H9 (cell line): ENCODE results near the gene SLC12A4. TPM values are rescaled to one million over a fixed set of nuclear protein-coding genes. Genes with fewer than 3 reads are reported as not detected.
"Not testable (repeated sequence)": the region's sequence is repeated elsewhere in the genome, so short reads cannot be mapped to it uniquely, and the experiment has no call there.

Experiments used
- DNase-seq: peaks from one replicate; pipeline ENCODE4 v3.0.0-alpha.2; 2017
- H2AFZ ChIP-seq: one replicate; pipeline ENCODE4 v1.6.1; 2013; ENCODE audit warnings: mild to moderate bottlenecking, low read length, control low read depth, moderate library complexity
- H2AK5ac ChIP-seq: 2 replicates; pipeline ENCODE4 v1.6.1; 2013; ENCODE audit warnings: low read length, control low read depth, mixed read lengths; ENCODE audit not compliant: insufficient read length
- H2BK120ac ChIP-seq: one replicate; pipeline ENCODE4 v1.6.1; 2013; ENCODE audit warnings: low read depth, mild to moderate bottlenecking, low read length, control low read depth, inconsistent platforms; ENCODE audit not compliant: poor library complexity, severe bottlenecking
- H2BK12ac ChIP-seq: 2 replicates; pipeline ENCODE4 v1.6.1; 2013; ENCODE audit warnings: low read length, control low read depth, mixed read lengths, low read depth; ENCODE audit not compliant: insufficient read length
- H2BK15ac ChIP-seq: 2 replicates; pipeline ENCODE4 v1.6.1; 2013; ENCODE audit warnings: low read depth, low read length, control low read depth
- H2BK20ac ChIP-seq: one replicate; pipeline ENCODE4 v1.6.1; 2013; ENCODE audit warnings: low read depth, mild to moderate bottlenecking, low read length, control low read depth, inconsistent platforms; ENCODE audit not compliant: poor library complexity, severe bottlenecking
- H2BK5ac ChIP-seq: 2 replicates; pipeline ENCODE4 v1.6.1; 2013; ENCODE audit warnings: low read length, control low read depth, mixed read lengths; ENCODE audit not compliant: insufficient read length
- H3K14ac ChIP-seq: 2 replicates; pipeline ENCODE4 v1.6.1; 2013; ENCODE audit warnings: low read length, control low read depth; ENCODE audit not compliant: insufficient read depth
- H3K18ac ChIP-seq: 2 replicates; pipeline ENCODE4 v1.6.1; 2013; ENCODE audit warnings: low read depth, mild to moderate bottlenecking, mixed read lengths, low read length, control low read depth; ENCODE audit not compliant: insufficient read length
- H3K23ac ChIP-seq: 2 replicates; pipeline ENCODE4 v1.6.1; 2013; ENCODE audit warnings: low read length, control low read depth, mixed read lengths, low read depth; ENCODE audit not compliant: insufficient read length
- H3K23me2 ChIP-seq: 2 replicates; pipeline ENCODE4 v1.6.1; 2013; ENCODE audit warnings: low read depth, mild to moderate bottlenecking, mixed read lengths, low read length, control low read depth; ENCODE audit not compliant: insufficient read length, poor library complexity, severe bottlenecking
- H3K27ac ChIP-seq: 2 replicates; pipeline ENCODE4 v1.5.1; 2013; ENCODE audit warnings: low read length, control low read depth, mixed read lengths, low read depth; ENCODE audit not compliant: insufficient read length
- H3K27me3 ChIP-seq: 2 replicates; pipeline ENCODE4 v1.6.1; 2013; ENCODE audit warnings: low read length, control low read depth, inconsistent platforms; ENCODE audit not compliant: insufficient read depth
- H3K4ac ChIP-seq: 2 replicates; pipeline ENCODE4 v1.6.1; 2013; ENCODE audit warnings: low read depth, mild to moderate bottlenecking, control low read depth, inconsistent platforms, low read length, moderate library complexity
- H3K4me1 ChIP-seq: 2 replicates; pipeline ENCODE4 v1.6.1; 2013; ENCODE audit warnings: low read length, control low read depth, inconsistent platforms; ENCODE audit not compliant: insufficient read depth
- H3K4me2 ChIP-seq: 2 replicates; pipeline ENCODE4 v1.6.1; 2013; ENCODE audit warnings: low read length, control low read depth, mixed read lengths; ENCODE audit not compliant: insufficient read length, insufficient read depth
- H3K56ac ChIP-seq: 2 replicates; pipeline ENCODE4 v1.6.1; 2013; ENCODE audit warnings: low read depth, mild to moderate bottlenecking, mixed read lengths, low read length, control low read depth; ENCODE audit not compliant: insufficient read length
- H3K79me1 ChIP-seq: 2 replicates; pipeline ENCODE4 v1.6.1; 2013; ENCODE audit warnings: low read depth, mild to moderate bottlenecking, moderate library complexity, low read length, control low read depth, inconsistent platforms; ENCODE audit not compliant: insufficient read depth, poor library complexity, severe bottlenecking
- H3K79me2 ChIP-seq: 2 replicates; pipeline ENCODE4 v1.6.1; 2013; ENCODE audit warnings: low read length, control low read depth, inconsistent platforms; ENCODE audit not compliant: insufficient read depth
- H3K9ac ChIP-seq: 2 replicates; pipeline ENCODE4 v1.6.1; 2013; ENCODE audit warnings: low read length, control low read depth, mixed read lengths; ENCODE audit not compliant: insufficient read length; ENCODE audit errors: extremely low read depth
- H3K9me3 ChIP-seq: one replicate; pipeline ENCODE4 v1.6.1; 2013; ENCODE audit warnings: low read depth, low read length, inconsistent platforms; ENCODE audit not compliant: control insufficient read depth
- H3T11ph ChIP-seq: one replicate; pipeline ENCODE4 v1.6.1; 2013; ENCODE audit warnings: mild to moderate bottlenecking, low read length, control low read depth, inconsistent platforms
- H4K20me1 ChIP-seq: one replicate; pipeline ENCODE4 v1.6.1; 2013; ENCODE audit not compliant: control insufficient read depth, insufficient read length, insufficient read depth
- H4K5ac ChIP-seq: 2 replicates; pipeline ENCODE4 v1.6.1; 2013; ENCODE audit warnings: low read depth, mild to moderate bottlenecking, mixed read lengths, low read length, control low read depth; ENCODE audit not compliant: insufficient read length
- H4K8ac ChIP-seq: replicated peaks from 2 replicates; pipeline ENCODE4 v1.6.1; 2013; ENCODE audit warnings: low read length, control low read depth, mixed read lengths, low read depth; ENCODE audit not compliant: insufficient read length
- H4K91ac ChIP-seq: 2 replicates; pipeline ENCODE4 v1.6.1; 2013; ENCODE audit warnings: low read depth, mild to moderate bottlenecking, moderate library complexity, mixed read lengths, low read length, control low read depth; ENCODE audit not compliant: insufficient read length
- H3K27ac Mint-ChIP-seq, 3 experiments: 2 replicates in 2 of 3; 3 replicates in 1 of 3; pipeline ENCODE4 v1.8.0; 2020 to 2021; ENCODE audit warnings: mixed read lengths in 3 of 3, mild to moderate bottlenecking in 1 of 3, moderate library complexity in 1 of 3
- H3K27me3 Mint-ChIP-seq: 2 replicates; pipeline ENCODE4 v1.8.0; 2021; ENCODE audit warnings: low read depth, mild to moderate bottlenecking, moderate library complexity, mixed read lengths
- H3K36me3 Mint-ChIP-seq, 3 experiments: 2 replicates in 2 of 3; 3 replicates in 1 of 3; pipeline ENCODE4 v1.8.0; 2020 to 2021; ENCODE audit warnings: low read depth in 3 of 3, mixed read lengths in 3 of 3; ENCODE audit not compliant: insufficient read depth in 1 of 3
- H3K4me1 Mint-ChIP-seq, 2 experiments: 2 replicates each; pipeline ENCODE4 v1.8.0; 2020; ENCODE audit warnings: mixed read lengths in 2 of 2
- H3K4me3 Mint-ChIP-seq, 2 experiments: 2 replicates in 1 of 2; 3 replicates in 1 of 2; pipeline ENCODE4 v1.8.0; 2020 to 2021; ENCODE audit warnings: mild to moderate bottlenecking in 2 of 2, mixed read lengths in 2 of 2, moderate library complexity in 1 of 2
- H3K9me3 Mint-ChIP-seq, 2 experiments: 2 replicates in 1 of 2; 3 replicates in 1 of 2; pipeline ENCODE4 v1.8.0; 2020; ENCODE audit warnings: mild to moderate bottlenecking in 2 of 2, mixed read lengths in 2 of 2, moderate library complexity in 1 of 2
- WGBS: extraction: QIAGEN DNeasy Blood & Tissue Kit; methylation state at CpG from one replicate; pipeline ENCODE4 v1.1.7; 2013; ENCODE audit warnings: missing lambda C conversion rate, low lambda C conversion rate, mixed read lengths; ENCODE audit not compliant: insufficient read length; ENCODE audit errors: extremely low coverage; 5-methylcytosine and 5-hydroxymethylcytosine counted together
- total RNA-seq: library from RNA; stranded (reverse); gene quantifications from 2 replicates; pipeline ENCODE4 v1.2.1, GENCODE V29; 2021
- TF ChIP-seq, protein P1 (sequence below): fragments of 200-600 bp; sonication (generic); conservative IDR thresholded peaks from 3 replicates; pipeline ENCODE4 v1.8.0; 2021; ENCODE audit warnings: antibody characterized with exemption, mild to moderate bottlenecking

Gene SLC12A4
- total RNA-seq, 1 experiment from 2014 or later = 46.7 TPM

DNA sequence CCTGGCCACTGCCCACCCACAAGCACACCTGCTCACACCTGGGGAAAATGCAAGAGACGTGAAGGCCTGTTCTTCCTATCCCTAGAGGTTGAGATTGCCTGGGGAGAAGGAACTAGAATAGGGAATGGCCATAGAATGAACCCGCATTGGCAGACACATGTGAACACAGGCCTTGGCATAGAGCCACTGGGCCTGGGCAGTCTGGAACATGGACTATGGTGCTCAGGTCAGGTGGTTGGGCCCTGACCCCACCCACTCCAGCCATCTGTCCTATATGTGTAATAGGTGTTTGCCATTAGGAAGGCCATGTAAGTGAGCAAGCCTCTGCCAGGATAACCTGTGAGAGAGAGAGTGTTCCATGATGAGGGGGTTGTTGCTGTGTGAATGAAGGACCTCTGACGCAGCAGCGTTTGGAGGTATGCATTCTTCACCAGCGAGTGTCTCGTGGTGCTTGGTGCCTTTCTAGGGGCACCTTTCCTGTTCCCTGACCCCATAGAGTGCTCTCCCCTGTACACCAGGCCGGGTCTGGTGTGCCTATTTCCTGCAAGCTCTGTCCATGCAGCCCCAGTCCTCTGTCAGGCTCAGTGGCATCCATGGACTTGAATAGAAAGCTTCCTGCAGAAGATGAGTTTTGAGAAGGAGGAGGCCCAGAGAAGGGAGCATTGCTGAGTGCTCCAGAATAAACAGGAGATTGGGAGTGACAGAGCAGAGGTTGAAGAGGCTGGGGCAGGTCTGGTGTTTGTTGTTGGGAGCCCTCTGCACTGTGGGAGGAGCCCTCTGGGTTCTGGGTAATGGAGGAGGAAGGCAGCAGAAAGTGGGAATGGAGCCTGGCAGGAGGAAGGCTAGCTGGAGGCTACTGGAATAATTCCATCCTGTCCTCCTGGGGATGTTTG is 52.4 kb downstream of the SLC12A4 start:
- H3K79me1 ChIP-seq = no peaks in the 10 kb centered on the region
- H3K9me3 Mint-ChIP-seq = no peaks in the 10 kb centered on the region
- H4K8ac ChIP-seq = no peak overlapping the region
- H2BK5ac ChIP-seq = no peak overlapping the region
- peaks cover 7% of the 10 kb centered on the region; the same call in 1 of the 2 replicates for H3K4me1 ChIP-seq
- no peak overlapping the region for H3T11ph ChIP-seq
- no CpG with 5 or more reads among the region's 7 CpGs for WGBS
- peak overlapping the region in 2 of 3 experiments; percentile 45 to 88; a peak in 4 of 7 replicates for H3K27ac Mint-ChIP-seq
- no peak overlapping the region for H3K56ac ChIP-seq
- H3K4ac ChIP-seq = no peak overlapping the region
- no peak overlapping the region for H2BK120ac ChIP-seq
- H3K9me3 ChIP-seq = no peaks in the 10 kb centered on the region
- H2BK12ac ChIP-seq = no peak overlapping the region
- DNase-seq = no peak
- no peak overlapping the region for H3K23ac ChIP-seq
- H3K23me2 ChIP-seq = no peaks in the 10 kb centered on the region
- no peaks in the 10 kb centered on the region for H3K27me3 ChIP-seq
- no peak overlapping the region for H4K5ac ChIP-seq
- H3K36me3 Mint-ChIP-seq = peaks cover 5 to 29% (median 8%) of the 10 kb centered on the region in 3 experiments; a peak in 6 of 7 replicates
- H2AK5ac ChIP-seq = no peak overlapping the region
- peaks cover 12 to 23% of the 10 kb centered on the region in 2 experiments for H3K4me1 Mint-ChIP-seq
- no peak overlapping the region for H3K27ac ChIP-seq
- no peak overlapping the region for H3K18ac ChIP-seq
- H3K14ac ChIP-seq = no peak overlapping the region
- H4K20me1 ChIP-seq = no peaks in the 10 kb centered on the region
- no peak overlapping the region for H3K4me3 Mint-ChIP-seq
- no peak overlapping the region for H3K4me2 ChIP-seq
- H2BK20ac ChIP-seq = no peak overlapping the region
- H3K79me2 ChIP-seq = no peaks in the 10 kb centered on the region
- H2BK15ac ChIP-seq = no peak overlapping the region
- H2AFZ ChIP-seq = no peak overlapping the region
- no peaks in the 10 kb centered on the region; the same call in 1 of the 2 replicates for H3K27me3 Mint-ChIP-seq
- no peak overlapping the region for H4K91ac ChIP-seq
- no peak overlapping the region for H3K9ac ChIP-seq
- TF ChIP-seq, protein P1, sequence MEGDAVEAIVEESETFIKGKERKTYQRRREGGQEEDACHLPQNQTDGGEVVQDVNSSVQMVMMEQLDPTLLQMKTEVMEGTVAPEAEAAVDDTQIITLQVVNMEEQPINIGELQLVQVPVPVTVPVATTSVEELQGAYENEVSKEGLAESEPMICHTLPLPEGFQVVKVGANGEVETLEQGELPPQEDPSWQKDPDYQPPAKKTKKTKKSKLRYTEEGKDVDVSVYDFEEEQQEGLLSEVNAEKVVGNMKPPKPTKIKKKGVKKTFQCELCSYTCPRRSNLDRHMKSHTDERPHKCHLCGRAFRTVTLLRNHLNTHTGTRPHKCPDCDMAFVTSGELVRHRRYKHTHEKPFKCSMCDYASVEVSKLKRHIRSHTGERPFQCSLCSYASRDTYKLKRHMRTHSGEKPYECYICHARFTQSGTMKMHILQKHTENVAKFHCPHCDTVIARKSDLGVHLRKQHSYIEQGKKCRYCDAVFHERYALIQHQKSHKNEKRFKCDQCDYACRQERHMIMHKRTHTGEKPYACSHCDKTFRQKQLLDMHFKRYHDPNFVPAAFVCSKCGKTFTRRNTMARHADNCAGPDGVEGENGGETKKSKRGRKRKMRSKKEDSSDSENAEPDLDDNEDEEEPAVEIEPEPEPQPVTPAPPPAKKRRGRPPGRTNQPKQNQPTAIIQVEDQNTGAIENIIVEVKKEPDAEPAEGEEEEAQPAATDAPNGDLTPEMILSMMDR = no peak

DNA sequence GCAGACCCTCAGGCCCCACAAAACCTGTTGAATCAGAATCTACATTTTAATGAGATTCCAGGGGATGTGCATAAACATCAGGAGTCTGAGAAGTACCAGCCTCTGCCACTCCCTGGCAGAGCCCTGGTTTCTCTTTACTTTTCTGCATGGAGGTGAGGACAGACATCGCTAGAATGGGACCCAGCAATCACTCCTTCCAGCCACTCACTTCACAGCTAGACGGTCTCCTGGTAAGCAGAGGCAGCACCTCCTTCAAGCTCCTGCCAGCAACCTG is 53.0 kb downstream of the SLC12A4 start:
- not testable (repeated sequence) for H3K23me2 ChIP-seq, H2BK5ac ChIP-seq, H4K8ac ChIP-seq, H3K9me3 Mint-ChIP-seq, H3K27me3 Mint-ChIP-seq, H2BK15ac ChIP-seq, H3K79me1 ChIP-seq, H4K5ac ChIP-seq, H2BK120ac ChIP-seq, H3K4me2 ChIP-seq, H4K20me1 ChIP-seq, DNase-seq, H2BK12ac ChIP-seq, H3K9me3 ChIP-seq, H4K91ac ChIP-seq, H3K27ac ChIP-seq, H2AFZ ChIP-seq, H2BK20ac ChIP-seq, H3K4ac ChIP-seq, H3K14ac ChIP-seq, H3K4me1 ChIP-seq, H3T11ph ChIP-seq, H3K79me2 ChIP-seq, H3K9ac ChIP-seq, H3K23ac ChIP-seq, H2AK5ac ChIP-seq, H3K56ac ChIP-seq, H3K27me3 ChIP-seq, H3K18ac ChIP-seq
- Mint-ChIP-seq H3K4me1 (peaks cover 12 to 23% of the 10 kb centered on the region in 2 experiments), H3K27ac (peak overlapping the region in 1 of 3 experiments; percentile 41; a peak in 2 of 7 replicates), H3K36me3 (peaks cover 5 to 30% (median 8%) of the 10 kb centered on the region in 3 experiments; a peak in 6 of 7 replicates), H3K4me3 (peak overlapping the region in 1 of 2 experiments; percentile 62; a peak in 2 of 5 replicates)
- no CpG with 5 or more reads among the region's 2 CpGs for WGBS
